EH (cell line): ENCODE results near the gene PSKH1.
"Not testable (repeated sequence)": the region's sequence is repeated elsewhere in the genome, so short reads cannot be mapped to it uniquely, and the experiment has no call there.

ENCODE experiments used
- DNase-seq: peaks from one replicate; pipeline ENCODE4 v3.0.0-alpha.2; 2015; ENCODE audit warnings: low read depth

Gene PSKH1

DNA sequence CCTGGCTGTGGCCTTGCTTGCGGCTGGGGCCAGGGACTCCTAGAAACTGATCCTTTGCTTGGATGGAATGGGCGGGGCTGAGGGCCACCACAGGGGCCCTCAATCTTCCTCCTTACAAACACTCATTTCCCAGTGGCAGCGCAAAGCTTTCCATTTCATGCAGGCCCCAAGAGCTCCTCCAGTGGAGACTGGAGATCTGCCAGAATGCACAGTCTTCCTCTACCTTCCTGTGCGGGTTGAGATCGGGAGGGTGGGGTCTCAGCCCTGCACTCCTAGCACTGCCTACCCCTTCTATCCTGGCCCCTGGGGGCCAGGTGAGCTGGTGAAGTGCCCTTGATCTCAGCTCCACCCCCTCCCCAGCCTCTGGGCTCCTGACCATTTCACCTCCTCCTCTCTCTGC is 6.7 kb upstream of the PSKH1 start:
- DNase-seq = no peak

DNA sequence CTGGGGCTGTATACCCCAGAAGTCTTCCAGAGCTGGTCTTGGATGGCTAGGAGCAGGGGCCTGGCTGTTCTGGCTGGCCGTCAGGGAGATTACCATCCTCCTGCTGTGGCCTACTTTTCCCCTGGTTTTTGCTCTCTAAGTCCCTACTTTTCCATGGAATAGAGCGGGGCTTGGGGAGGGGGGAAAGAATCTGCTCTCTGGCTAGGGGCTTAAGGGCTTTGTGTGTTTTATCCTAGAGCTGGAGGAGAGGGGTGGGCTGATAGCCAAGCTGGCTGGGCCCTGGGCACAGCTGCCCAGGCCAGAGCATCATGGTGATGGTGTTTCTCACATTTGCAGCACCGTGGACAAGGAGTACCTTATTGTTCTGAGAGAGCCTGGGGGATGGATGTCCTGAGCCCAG is 4.7 kb upstream of the PSKH1 start:
- no peak for DNase-seq

DNA sequence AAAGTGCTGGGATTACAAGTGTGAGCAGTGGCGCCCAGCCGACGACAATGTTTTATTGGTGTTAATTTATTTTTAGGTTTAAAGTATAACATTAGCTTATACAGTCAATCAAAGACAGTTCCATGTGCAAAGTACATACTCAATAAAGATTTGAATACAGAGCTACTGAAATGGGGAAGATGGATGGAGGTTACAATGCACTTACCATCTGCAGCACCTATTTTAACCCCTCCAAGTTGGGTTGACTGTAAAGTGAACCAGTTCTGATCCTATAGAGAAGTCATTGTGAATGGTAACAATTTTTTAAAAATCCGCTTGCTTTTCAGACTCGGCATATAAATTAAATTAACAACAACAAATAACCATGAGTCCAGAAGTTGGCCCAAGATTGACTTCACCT is 679 bp upstream of the PSKH1 start:
- no peak for DNase-seq

DNA sequence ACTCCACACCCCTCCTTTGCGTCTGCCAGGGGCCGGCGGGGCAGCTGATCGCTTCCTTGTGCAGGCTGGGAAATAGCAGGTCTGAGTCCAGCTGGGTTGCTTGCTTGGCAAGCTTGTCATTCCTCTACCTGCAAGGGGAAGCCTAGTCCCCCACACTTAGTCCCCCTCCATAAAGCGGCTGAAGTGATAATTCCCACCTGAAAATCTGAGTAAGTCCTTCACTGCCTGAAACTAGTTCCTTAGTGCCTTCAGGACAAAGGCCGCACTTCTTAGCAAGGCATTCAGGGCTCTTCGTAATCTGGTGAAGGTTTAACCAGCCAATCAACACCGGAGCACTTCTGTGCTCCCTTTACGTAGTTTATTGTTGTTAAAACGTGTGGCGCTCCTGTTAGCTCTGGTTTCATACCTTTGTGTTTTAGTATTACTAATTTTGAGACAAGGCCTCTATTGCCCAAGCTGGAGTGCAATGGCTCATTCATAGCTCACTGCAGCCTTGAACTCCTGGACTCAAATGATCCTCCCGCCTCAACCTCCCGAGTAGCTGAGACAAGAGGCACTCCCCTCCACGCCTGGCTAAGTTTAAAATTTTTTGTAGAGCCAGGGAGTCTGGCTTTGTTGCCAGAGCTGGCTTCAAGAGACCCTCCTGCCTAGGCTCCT is 817 bp downstream of the PSKH1 start:
- peak; percentile 23 for DNase-seq

DNA sequence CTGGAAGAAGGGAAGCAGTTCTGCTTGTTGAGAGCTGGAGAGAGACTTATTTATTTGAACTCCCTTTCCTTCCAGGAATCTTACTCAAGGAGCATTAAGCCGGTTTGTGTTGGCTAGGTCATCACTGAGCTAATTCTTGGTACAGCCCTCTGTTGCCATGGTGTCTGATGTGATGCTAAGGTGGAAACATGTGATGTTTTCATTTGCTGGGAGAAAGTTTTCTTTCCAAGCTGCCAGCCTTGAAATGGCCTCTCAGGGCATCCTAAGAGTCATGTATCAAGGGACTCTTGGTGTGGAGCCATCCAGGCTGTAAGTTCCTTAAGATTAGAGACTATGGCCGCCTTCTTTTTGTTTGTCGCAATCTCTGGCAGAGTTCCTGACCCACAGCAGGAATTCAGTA is 4.2 kb downstream of the PSKH1 start:
- DNase-seq = peak; percentile 6

DNA sequence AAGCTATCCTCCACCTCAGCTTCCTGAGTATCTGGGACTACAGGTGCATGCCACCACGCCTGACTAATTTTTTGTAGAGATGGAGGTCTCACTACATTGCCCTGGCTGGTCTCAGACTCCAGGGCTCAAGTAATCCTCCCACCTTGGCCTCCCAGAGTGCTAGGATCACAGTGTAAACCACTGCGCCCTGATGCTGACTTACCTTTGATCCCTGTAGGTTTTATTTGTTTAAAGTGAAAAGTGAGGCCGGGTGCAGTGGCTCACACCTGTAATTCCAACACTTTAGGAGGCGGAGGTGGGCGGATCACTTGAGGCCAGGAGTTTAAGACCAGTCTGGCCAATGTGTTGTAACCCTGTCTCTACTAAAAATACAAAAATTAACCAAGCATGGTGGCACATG is 8.7 kb downstream of the PSKH1 start:
- DNase-seq = no peak

DNA sequence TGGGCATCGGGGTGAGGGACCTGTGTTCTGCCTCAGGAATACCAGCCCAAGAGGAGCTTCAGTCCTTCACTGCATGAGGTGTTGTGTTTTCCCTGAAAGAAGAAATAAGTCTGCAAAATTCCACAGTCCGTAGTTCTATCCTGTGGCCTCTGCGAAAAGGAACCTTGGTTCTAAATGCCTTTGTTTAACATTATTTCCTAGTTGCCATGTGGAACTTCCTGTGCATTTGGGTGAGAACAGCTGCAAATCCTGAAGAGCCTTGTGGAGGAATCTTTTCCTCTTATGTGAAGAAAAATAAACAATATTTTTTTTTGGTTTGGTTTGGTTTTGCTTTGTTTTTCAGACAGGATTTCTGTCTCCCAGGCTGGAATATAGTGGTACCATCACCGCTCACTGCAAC is 9.8 kb downstream of the PSKH1 start:
- DNase-seq = no peak

DNA sequence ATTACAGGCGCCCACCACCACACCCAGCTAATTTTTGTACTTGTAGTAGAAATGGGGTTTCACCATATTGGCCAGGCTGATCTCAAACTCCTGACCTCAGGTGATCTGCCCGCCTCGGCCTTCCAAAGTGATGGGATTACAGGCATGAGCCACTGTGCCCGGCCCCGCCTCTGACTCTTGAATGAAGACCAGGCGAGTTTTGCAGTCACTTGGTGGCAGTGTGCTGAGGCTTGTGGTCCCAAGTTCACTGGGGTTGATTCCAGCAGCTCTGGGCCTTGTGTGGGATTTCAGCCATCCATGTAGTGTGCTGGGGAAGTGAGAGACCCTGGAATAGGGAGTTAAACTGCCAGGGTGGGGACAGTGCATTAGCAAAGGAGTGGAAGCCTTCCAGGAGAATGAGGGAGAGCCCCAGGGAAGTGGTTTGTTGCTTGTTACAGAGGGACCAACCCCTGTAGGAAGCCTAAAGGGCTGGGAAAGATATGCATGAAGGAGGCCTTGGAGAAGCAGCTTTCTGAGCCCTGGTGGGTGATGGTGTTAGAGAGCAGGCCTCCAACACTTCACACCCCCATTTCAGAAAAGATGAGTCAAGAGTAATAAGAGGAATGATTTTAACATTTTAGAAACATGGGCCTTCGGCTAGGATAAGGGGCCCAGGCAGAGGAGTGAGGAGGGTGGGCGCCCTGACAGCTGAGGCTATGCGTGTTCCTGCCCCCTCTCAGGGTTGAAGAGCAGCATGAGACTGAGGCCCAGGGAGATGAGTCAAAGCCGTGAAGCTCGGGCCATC is 14.5 kb downstream of the PSKH1 start:
- no peak for DNase-seq

DNA sequence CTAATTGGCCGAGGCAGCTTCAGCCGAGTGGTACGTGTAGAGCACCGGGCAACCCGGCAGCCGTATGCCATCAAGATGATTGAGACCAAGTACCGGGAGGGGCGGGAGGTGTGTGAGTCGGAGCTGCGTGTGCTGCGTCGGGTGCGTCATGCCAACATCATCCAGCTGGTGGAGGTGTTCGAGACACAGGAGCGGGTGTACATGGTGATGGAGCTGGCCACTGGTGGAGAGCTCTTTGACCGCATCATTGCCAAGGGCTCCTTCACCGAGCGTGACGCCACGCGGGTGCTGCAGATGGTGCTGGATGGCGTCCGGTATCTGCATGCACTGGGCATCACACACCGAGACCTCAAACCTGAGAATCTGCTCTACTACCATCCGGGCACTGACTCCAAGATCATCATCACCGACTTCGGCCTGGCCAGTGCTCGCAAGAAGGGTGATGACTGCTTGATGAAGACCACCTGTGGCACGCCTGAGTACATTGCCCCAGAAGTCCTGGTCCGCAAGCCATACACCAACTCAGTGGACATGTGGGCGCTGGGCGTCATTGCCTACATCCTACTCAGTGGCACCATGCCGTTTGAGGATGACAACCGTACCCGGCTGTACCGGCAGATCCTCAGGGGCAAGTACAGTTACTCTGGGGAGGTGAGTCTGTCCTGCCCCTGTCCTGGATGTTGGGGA is 16.1 kb downstream of the PSKH1 start:
- no peak for DNase-seq

DNA sequence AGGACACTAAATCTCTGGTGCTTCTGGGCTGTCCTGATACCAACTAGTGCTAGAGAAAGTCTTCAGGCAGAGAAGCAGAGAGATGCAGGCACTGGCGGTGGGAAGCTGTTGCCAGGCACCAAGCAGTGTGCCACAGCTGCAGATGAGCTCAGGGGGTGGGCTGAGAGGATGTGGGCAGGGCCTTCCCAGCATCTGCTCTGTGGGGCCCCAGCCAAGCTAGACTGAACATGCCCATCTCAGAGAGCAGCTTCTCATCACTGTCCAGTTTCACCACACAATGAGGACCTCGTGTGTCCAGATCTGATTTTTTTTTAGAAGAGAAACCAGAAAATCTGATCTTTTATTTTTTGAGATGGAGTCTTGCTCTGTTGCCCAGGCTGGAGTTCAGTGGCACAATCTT is 17.1 kb downstream of the PSKH1 start:
- peak; percentile 66 for DNase-seq

DNA sequence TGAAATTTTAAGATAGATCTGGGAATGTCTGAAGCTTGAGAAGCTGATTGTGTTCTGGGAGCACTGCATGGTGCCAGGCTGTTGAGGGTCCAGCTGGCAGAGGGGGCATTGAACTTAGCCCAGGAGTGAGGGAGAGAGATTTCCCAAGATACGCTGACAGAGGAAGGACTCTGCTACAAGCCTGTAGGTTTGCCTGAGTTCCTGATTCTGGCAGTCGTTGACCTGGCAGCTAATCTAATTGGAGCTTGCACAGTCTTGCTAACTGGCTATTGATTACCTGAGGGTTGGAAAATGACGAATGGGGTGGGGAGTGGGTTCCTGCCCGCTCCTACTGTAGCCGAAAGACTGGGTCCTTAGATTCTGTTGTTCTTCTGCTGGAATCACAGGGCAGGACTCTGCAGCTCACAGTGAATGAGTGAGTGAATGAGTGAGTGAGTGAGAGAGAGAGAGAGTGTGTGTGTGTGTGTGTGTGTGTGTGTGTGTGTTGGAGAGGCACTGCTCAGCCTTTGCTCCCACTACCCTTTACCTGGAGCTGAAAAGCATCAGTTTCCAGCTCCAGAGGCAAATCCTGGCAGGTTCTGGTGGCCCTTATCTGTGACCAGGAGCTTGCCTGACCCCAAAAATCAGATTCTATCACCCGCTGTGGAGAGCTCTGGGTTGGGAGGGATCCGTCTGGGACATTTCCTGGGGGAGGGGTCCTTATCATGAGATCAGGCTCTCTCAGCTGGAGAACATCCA is 21.9 kb downstream of the PSKH1 start:
- no peak for DNase-seq

DNA sequence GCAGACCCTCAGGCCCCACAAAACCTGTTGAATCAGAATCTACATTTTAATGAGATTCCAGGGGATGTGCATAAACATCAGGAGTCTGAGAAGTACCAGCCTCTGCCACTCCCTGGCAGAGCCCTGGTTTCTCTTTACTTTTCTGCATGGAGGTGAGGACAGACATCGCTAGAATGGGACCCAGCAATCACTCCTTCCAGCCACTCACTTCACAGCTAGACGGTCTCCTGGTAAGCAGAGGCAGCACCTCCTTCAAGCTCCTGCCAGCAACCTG is 22.4 kb downstream of the PSKH1 start:
- DNase-seq = not testable (repeated sequence)

DNA sequence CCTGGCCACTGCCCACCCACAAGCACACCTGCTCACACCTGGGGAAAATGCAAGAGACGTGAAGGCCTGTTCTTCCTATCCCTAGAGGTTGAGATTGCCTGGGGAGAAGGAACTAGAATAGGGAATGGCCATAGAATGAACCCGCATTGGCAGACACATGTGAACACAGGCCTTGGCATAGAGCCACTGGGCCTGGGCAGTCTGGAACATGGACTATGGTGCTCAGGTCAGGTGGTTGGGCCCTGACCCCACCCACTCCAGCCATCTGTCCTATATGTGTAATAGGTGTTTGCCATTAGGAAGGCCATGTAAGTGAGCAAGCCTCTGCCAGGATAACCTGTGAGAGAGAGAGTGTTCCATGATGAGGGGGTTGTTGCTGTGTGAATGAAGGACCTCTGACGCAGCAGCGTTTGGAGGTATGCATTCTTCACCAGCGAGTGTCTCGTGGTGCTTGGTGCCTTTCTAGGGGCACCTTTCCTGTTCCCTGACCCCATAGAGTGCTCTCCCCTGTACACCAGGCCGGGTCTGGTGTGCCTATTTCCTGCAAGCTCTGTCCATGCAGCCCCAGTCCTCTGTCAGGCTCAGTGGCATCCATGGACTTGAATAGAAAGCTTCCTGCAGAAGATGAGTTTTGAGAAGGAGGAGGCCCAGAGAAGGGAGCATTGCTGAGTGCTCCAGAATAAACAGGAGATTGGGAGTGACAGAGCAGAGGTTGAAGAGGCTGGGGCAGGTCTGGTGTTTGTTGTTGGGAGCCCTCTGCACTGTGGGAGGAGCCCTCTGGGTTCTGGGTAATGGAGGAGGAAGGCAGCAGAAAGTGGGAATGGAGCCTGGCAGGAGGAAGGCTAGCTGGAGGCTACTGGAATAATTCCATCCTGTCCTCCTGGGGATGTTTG is 23.0 kb downstream of the PSKH1 start:
- peak; percentile 25 for DNase-seq

DNA sequence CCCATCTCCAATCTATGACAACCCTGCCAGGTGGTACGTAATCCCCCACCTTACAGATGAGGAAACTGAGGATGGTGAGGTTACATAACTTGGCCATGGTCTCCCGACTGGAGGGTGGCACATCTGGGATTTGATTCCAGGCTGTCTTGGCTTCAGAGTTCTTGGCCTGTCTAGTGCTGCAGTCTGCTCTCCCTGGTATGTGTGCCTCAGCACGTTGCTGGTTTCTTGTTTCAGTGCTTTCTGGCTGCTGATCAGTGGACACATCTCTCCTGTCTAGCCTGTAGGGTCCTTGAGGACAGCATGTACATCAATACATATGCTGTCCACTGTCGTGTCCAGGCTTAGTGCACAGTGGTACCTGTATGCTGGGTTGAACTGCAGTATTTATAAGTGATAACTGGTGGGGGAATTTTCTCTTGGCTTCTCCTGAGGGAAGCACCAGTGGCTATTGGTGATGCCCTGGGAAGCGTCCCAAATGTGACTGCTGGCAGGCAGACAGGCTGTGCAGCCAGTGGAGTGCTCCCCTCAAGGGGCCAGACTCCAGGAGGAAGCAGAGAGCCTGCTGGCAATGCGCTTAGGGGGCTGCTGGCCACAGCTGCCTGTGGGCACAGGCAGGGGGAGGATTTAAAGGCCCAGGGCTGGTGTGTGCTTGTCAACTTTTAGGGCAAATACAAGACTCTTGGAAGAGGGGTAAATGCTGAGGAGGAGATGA is 24.2 kb downstream of the PSKH1 start:
- DNase-seq = peak; percentile 62

DNA sequence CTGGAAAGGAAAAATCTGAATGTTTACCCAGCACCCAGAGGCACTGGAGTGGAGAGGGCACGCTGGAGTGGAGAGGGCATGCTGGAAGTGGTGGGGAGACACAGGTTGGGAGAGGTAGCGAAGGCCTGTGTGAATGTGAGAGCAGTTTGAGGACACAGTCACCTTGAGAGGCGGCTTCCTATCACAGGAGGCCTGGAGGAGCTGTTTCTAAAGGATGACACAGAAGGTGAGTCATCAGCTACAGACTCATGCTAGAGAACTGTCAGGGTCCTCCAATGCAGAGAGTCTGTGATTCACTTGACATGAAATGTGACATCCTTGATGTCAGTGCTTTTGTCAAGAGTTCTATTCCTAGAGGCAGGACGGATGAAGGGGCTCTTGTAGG is 24.8 kb downstream of the PSKH1 start:
- DNase-seq = peak; percentile 92

DNA sequence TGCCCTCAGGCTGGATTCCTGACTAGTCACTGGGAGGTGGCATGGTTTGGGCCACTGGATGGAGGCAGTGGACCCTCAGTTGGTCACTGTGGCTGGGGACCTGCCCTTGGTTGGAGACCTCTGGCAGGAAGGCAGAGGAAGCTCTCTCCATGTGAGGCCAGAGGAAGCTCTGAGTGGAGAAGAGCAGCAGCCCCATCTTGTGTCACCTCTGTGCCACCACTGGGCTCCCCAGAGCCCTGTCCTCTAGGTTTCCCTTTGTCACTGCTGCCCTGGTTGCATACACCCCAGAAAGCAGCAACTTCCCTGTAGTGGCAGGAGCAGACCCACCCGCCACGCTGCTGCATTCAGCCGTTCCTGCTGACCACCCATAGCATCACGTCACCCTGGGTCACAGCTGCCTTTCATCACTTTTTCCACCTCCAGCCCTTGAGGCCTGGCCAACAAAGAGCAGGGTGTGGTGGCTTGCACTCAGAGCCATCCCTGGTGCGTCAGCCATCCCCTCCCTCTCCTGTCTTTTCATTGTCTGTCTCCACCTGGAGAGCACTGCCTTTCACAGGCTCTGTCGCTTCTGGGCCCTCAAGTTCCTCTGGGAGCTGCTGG is 26.7 kb downstream of the PSKH1 start:
- no peak for DNase-seq

DNA sequence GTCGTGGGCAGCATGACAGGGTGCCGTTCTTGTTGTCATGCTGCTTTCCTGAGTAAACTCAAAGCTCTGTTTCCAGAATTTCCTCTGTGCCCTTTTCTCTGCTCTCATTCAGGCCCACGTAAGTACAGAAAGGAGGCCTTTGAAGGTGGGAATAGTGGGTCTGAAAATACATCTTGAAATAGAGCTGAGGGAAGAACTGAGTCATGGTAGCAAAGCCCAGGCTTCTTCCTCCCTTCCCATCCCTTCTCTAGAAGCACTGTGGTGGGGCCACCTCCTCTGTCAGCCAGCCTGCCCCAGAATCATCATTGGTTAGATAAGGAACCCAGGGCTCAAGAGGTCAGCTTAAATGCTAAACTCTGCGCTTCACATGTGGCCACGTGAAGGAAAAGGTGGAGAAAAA is 29.2 kb downstream of the PSKH1 start:
- DNase-seq = no peak

DNA sequence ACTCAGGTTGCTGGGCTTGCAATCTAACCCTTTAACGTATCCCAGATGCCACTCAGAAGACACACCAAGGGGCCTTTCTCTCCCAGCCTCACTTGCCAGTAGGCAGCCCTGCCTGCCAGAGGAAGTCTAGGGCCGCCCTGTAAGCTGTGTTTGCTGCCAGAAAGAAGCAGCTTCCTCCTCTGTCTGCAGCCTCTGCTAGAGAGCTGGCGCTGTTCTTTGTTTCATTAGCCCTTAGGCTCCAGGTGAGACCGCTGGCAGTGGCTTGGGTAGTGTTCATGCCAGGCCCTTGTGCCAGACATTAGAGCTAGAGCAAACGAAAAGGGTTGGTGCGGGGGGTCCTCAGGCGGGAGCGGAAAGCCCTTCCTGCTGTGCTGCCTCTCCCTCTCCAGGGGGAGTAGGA is 29.7 kb downstream of the PSKH1 start:
- no peak for DNase-seq

DNA sequence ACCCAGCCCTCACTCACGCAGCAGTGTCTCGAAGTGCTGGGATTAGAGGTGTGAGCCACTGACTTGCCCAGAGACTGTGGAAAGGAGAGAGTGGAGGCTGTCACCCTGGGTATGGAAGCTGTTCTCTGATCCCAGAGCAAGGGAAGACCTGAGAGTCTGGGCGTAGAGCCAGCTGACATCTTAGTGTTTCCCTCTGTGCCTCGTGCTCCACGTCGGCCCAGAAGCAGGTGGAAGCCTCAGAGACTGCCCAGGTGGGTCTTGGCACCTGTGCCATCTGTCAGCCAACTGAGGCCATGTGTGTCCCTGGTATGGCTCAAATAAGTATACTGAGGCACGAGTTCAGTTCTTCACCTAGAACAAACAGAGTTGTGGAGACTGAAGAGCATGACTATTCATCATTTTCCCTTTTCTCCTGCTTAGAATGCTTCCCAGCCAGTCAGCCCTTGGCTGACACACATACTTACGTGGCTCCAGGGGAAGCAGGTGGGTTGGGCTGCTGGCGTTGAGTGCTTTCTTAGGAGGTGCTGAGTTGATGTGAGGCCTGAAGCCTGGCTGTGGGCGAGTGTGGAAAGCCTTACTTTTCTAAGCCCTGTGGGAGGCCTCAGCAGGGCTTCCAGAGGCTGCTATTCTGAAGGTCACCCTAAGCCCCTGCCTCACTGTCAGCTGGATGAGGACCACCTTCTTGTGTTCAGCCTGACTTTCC is 30.5 kb downstream of the PSKH1 start:
- DNase-seq = no peak
